ENCODE data around the gene SNX18.
"Not testable (repeated sequence)": the region's sequence is repeated elsewhere in the genome, so short reads cannot be mapped to it uniquely, and the experiment has no call there.

SNX18 gene

GRCh38 chr5:54520940-54521339 lies 3.4 kb downstream of the SNX18 start:
- no peak for DNase-seq

GRCh38 chr5:54521856-54522479 lies 4.4 kb downstream of the SNX18 start:
- DNase-seq, result no peak

- no peak for DNase-seq
Measured at GRCh38 chr5:54523534-54523933, 6.0 kb downstream of the SNX18 start.

GRCh38 chr5:54524082-54524481 lies 6.5 kb downstream of the SNX18 start:
- DNase-seq, result no peak

GRCh38 chr5:54524704-54525103 lies 7.1 kb downstream of the SNX18 start:
- no peak for DNase-seq

GRCh38 chr5:54525261-54525660 lies 7.7 kb downstream of the SNX18 start:
- DNase-seq, result no peak

- no peak for DNase-seq
Measured at GRCh38 chr5:54525692-54526091, 8.1 kb downstream of the SNX18 start.

GRCh38 chr5:54526604-54527288 lies 9.2 kb downstream of the SNX18 start:
- DNase-seq, result no peak

- DNase-seq, result no peak
Measured at GRCh38 chr5:54528633-54529209, 11.2 kb downstream of the SNX18 start.

GRCh38 chr5:54529565-54529964 lies 12.0 kb downstream of the SNX18 start:
- no peak for DNase-seq

- DNase-seq, result no peak
Measured at GRCh38 chr5:54531546-54531945, 14.0 kb downstream of the SNX18 start.

GRCh38 chr5:54533541-54534190 lies 16.1 kb downstream of the SNX18 start:
- DNase-seq, result no peak

- no peak for DNase-seq
Measured at GRCh38 chr5:54534191-54535004, 16.8 kb downstream of the SNX18 start.

- no peak for DNase-seq
Measured at GRCh38 chr5:54535149-54535844, 17.7 kb downstream of the SNX18 start.

- not testable (repeated sequence) for DNase-seq
Measured at GRCh38 chr5:54536375-54536774, 18.8 kb downstream of the SNX18 start.

- DNase-seq, result not testable (repeated sequence)
Measured at GRCh38 chr5:54536861-54537260, 19.3 kb downstream of the SNX18 start.

- no peak for DNase-seq
Measured at GRCh38 chr5:54537725-54538124, 20.2 kb downstream of the SNX18 start.

GRCh38 chr5:54538156-54538555 lies 20.6 kb downstream of the SNX18 start:
- DNase-seq, result no peak

GRCh38 chr5:54539001-54539400 lies 21.4 kb downstream of the SNX18 start:
- DNase-seq, result no peak

GRCh38 chr5:54540286-54540685 lies 22.7 kb downstream of the SNX18 start:
- no peak for DNase-seq

GRCh38 chr5:54541823-54542783 lies 24.5 kb downstream of the SNX18 start:
- DNase-seq, result no peak
